HepG2 (cell line): ENCODE results near the gene TOMM20.

Source experiments
- CTCF ChIP-seq: sonication (generic); formaldehyde crosslinking; IDR thresholded peaks from 2 replicates; pipeline ENCODE4 v1.5.0; 2020; ENCODE audit warnings: mild to moderate bottlenecking, missing genetic modification reagents, moderate library complexity
- ESRRA ChIP-seq: sonication (generic); formaldehyde crosslinking; IDR thresholded peaks from 2 replicates; pipeline ENCODE4 v1.5.1; 2020; ENCODE audit warnings: mild to moderate bottlenecking, low read depth, missing genetic modification reagents
- ZBTB43 ChIP-seq: sonication (generic); formaldehyde crosslinking; conservative IDR thresholded peaks from 2 replicates; pipeline ENCODE4 v1.4.0; 2020; ENCODE audit warnings: missing genetic modification reagents
- ZNF20 ChIP-seq: sonication (generic); formaldehyde crosslinking; IDR thresholded peaks from 2 replicates; pipeline ENCODE4 v1.4.0; 2020; ENCODE audit warnings: mild to moderate bottlenecking, moderate library complexity, missing genetic modification reagents
- ZSCAN20 ChIP-seq: sonication (generic); formaldehyde crosslinking; IDR thresholded peaks from 2 replicates; pipeline ENCODE4 v1.4.0; 2020; ENCODE audit warnings: missing genetic modification reagents, mild to moderate bottlenecking, borderline replicate concordance

- TF ChIP-seq ZNF20 (CRISPR knock-in tag): no peak
- TF ChIP-seq CTCF (CRISPR knock-in tag): no peak
- TF ChIP-seq ESRRA (CRISPR knock-in tag): no peak
- no peak for TF ChIP-seq ZSCAN20
- TF ChIP-seq ZBTB43 (CRISPR knock-in tag): no peak
These were observed 1.4 kb downstream of the TOMM20 start for GRCh38 chr1:235127203-235127602.
